ENCODE results near the gene FFAR2. TPM values are rescaled to one million over a fixed set of nuclear protein-coding genes. Genes with fewer than 3 reads are reported as not detected.

Gene FFAR2
- total RNA-seq, 1 experiment from 2014 or later, result not detected

DNA sequence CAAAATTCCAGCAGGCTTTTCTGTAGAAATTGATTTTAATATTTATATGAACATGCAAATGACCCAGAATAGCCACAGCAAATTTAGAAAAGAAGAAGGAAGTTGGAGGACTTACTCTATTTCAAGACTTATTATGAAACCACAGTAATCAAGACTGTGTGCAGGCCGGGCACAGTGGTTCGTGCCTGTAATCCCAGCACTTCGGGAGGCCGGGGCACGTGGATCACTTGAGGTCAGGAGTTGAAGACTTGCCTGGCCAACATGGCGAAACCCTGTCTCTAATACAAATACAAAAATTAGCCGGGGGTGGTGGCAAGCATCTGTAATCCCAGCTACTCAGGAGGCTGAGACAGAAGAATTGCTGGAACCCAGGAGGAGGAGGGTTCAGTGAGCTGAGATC, 6.0 kb upstream of the FFAR2 start:
- BruUV-seq (replicated peaks), result no TSS peak
- RAD21 ChIA-PET (ENCODE audit: low non-redundant PET in 1 of 2, low total read pairs in 2 of 2, uncharacterized antibody in 2 of 2, unreplicated experiment in 2 of 2), result no interaction called here
- Histone ChIP-seq H3K4me1 (ENCODE audit: control insufficient read depth in 1 of 2, insufficient read depth in 2 of 2, low read length in 2 of 2) (peaks cover 0 to 2% of the 10 kb centered on the region in 2 experiments; a peak in 1 of 4 replicates), H3K4me3 (replicated peaks in 1 of 2; ENCODE audit: low read depth in 1 of 2, low read length in 2 of 2) (no peak overlapping the region), H3K9me3 (ENCODE audit: control insufficient read depth in 1 of 2, insufficient read depth in 1 of 2, low read depth in 1 of 2, low read length in 2 of 2) (no peaks in the 10 kb centered on the region), H3K36me3 (ENCODE audit: control insufficient read depth in 1 of 2, insufficient read depth in 2 of 2, low read length in 2 of 2) (no peaks in the 10 kb centered on the region), H3K9me2 (ENCODE audit: insufficient read depth) (no peaks in the 10 kb centered on the region), H2AFZ (ENCODE audit: low read depth, low read length, poor library complexity, severe bottlenecking) (no peak overlapping the region), H3K79me2 (ENCODE audit: insufficient read depth, low read length) (no peaks in the 10 kb centered on the region), H3K27me3 (ENCODE audit: insufficient read depth, low read length) (peaks cover 11% of the 10 kb centered on the region; the same call in 1 of the 2 replicates), H3K9ac (ENCODE audit: low read length) (no peak overlapping the region), H3K27ac (ENCODE audit: low read depth, low read length) (no peak overlapping the region), H3K4me2 (ENCODE audit: low read length) (no peak overlapping the region), H4K20me1 (ENCODE audit: insufficient read depth) (no peaks in the 10 kb centered on the region)
- no peak for TF ChIP-seq YY1 (IDR thresholded peaks at IDR 0.05; ENCODE audit: extremely low read depth, insufficient replicate concordance, low read depth, low read length)
- TF ChIP-seq SIN3A (IDR thresholded peaks at IDR 0.05; ENCODE audit: low read depth), result no peak
- TF ChIP-seq FOSL1 (IDR thresholded peaks at IDR 0.05; ENCODE audit: low read depth), result no peak
- TF ChIP-seq SP1 (IDR thresholded peaks at IDR 0.05; ENCODE audit: low read depth), result no peak
- TF ChIP-seq ATF3 (IDR thresholded peaks at IDR 0.05), result no peak
- no peak for TF ChIP-seq CEBPB (IDR thresholded peaks at IDR 0.05; ENCODE audit: low read depth)
- TF ChIP-seq TCF7L2 (IDR thresholded peaks at IDR 0.05; ENCODE audit: borderline replicate concordance, extremely low read depth, insufficient read depth, insufficient read length), result no peak
- TF ChIP-seq RAD21 (IDR thresholded peaks at IDR 0.05; ENCODE audit: low read depth), result no peak
- TF ChIP-seq ZFX (IDR thresholded peaks at IDR 0.05), result no peak
- TF ChIP-seq EGR1 (IDR thresholded peaks at IDR 0.05; ENCODE audit: low read depth), result no peak
- TF ChIP-seq CBX3 (IDR thresholded peaks at IDR 0.05; ENCODE audit: low read depth), result no peak
- no peak for TF ChIP-seq JUND (IDR thresholded peaks at IDR 0.05)
- TF ChIP-seq, protein P1, sequence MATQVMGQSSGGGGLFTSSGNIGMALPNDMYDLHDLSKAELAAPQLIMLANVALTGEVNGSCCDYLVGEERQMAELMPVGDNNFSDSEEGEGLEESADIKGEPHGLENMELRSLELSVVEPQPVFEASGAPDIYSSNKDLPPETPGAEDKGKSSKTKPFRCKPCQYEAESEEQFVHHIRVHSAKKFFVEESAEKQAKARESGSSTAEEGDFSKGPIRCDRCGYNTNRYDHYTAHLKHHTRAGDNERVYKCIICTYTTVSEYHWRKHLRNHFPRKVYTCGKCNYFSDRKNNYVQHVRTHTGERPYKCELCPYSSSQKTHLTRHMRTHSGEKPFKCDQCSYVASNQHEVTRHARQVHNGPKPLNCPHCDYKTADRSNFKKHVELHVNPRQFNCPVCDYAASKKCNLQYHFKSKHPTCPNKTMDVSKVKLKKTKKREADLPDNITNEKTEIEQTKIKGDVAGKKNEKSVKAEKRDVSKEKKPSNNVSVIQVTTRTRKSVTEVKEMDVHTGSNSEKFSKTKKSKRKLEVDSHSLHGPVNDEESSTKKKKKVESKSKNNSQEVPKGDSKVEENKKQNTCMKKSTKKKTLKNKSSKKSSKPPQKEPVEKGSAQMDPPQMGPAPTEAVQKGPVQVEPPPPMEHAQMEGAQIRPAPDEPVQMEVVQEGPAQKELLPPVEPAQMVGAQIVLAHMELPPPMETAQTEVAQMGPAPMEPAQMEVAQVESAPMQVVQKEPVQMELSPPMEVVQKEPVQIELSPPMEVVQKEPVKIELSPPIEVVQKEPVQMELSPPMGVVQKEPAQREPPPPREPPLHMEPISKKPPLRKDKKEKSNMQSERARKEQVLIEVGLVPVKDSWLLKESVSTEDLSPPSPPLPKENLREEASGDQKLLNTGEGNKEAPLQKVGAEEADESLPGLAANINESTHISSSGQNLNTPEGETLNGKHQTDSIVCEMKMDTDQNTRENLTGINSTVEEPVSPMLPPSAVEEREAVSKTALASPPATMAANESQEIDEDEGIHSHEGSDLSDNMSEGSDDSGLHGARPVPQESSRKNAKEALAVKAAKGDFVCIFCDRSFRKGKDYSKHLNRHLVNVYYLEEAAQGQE (IDR thresholded peaks at IDR 0.05; ENCODE audit: low read depth), result no peak
- POLR2A ChIA-PET, result interaction anchor here (0.8 kb wide), 1 partner anchor 26 kb away, joined by 3 read pairs; no protein-coding TSS in a partner anchor
- ATAC-seq (no peak), DNase-seq (ENCODE audit: low read depth, low spot score) (no peak)
- CTCF ChIA-PET, result no interaction called here
- intact Hi-C loops (cut with micrococcal nuclease), result no loop called here
